Ovary (tissue), 9 donors: ENCODE results near the gene RPS10. TPM values are rescaled to one million over a fixed set of nuclear protein-coding genes. Genes with fewer than 3 reads are reported as not detected.

Source experiments
- DNase-seq, 5 donors: peaks; one replicate each; pipeline ENCODE4 v3.0.0-alpha.2; 2019 to 2020
- H3K27ac ChIP-seq, 2 donors: fragments of 200-600 bp; one replicate each; pipeline versions ENCODE4 v1.5.1 to v1.8.0; 2019 to 2022
- H3K27me3 ChIP-seq: fragments of 200-600 bp; one replicate; pipeline ENCODE4 v1.8.0; 2022
- H3K36me3 ChIP-seq: fragments of 200-600 bp; sonication (generic); one replicate; pipeline ENCODE4 v1.5.1; 2019
- H3K4me1 ChIP-seq: one replicate; pipeline ENCODE4 v1.8.1; 2013; ENCODE audit warnings: mild to moderate bottlenecking, moderate library complexity; ENCODE audit not compliant: insufficient read depth
- H3K4me3 ChIP-seq: fragments of 200-600 bp; sonication (generic); one replicate; pipeline ENCODE4 v1.5.1; 2017
- H3K9me3 ChIP-seq, 2 donors: fragments of 200-600 bp in 1 of 2; sonication (generic) in 1 of 2; one replicate each; pipeline versions ENCODE4 v1.5.1 to v1.8.1; 2013 to 2019; ENCODE audit warnings: mild to moderate bottlenecking in 1 of 2, moderate library complexity in 1 of 2
- CTCF ChIP-seq, 3 donors: fragments of 450-650 bp in 2 of 3; fragments of 200-600 bp in 1 of 3; IDR thresholded peaks; one replicate each; pipeline versions ENCODE4 v1.5.1 to v1.8.0; 2016 to 2022; ENCODE audit warnings: antibody characterized with exemption in 3 of 3, mild to moderate bottlenecking in 1 of 3
- EP300 ChIP-seq: sonication (generic); formaldehyde crosslinking; IDR thresholded peaks from one replicate; pipeline ENCODE4 v1.6.1; 2017; ENCODE audit warnings: antibody characterized with exemption
- POLR2A ChIP-seq: fragments of 450-650 bp; IDR thresholded peaks from one replicate; pipeline ENCODE4 v1.6.1; 2017; ENCODE audit warnings: antibody characterized with exemption, mild to moderate bottlenecking, moderate library complexity
- WGBS, 3 donors: extraction: QIAGEN DNeasy Blood & Tissue Kit in 1 of 3; methylation state at CpG; one replicate each; pipeline versions ENCODE4 v1.1.5 to v1.1.7; 2013 to 2017; 5-methylcytosine and 5-hydroxymethylcytosine counted together
- intact Hi-C, 4 donors: fragments of 100-400 bp; cut with DNase I; formaldehyde crosslinking; loops; one replicate each; pipeline versions ENCODE4 v1.11.0 to v1.15.1; 2022 to 2023
- polyA plus RNA-seq, 2 donors: library from polyadenylated mRNA; stranded (reverse); fragments of 200-250 nt in 1 of 2; fragments of 350-450 nt in 1 of 2; fragmentation: Illumina TruSeq in 1 of 2; extraction: RNeasy Lipid Tissue Mini Kit (QIAGEN cat#74804) in 1 of 2; gene quantifications; one replicate each; pipeline ENCODE4 v1.2.3, GENCODE V29; 2013 to 2014
- total RNA-seq, 7 donors: library from RNA; depleted of rRNA in 2 of 7; stranded (reverse); fragments of >200 nt in 2 of 7; fragmentation: NEBNext Ultra II Directional in 3 of 7; extraction: Animal tissue kit (Norgen Biotek cat#: 25700) in 3 of 7; gene quantifications; one replicate each; pipeline versions ENCODE4 v1.1.0 to v1.2.4, GENCODE V29; 2016 to 2023
- donor health status: DM: no; HTN: no; CAD: no; lungs with moderate emphysema.
- donor health status: DM: no; HTN: no; CAD: no.
- donor health status: Bipolar disorder and iron deficiency.
- donor health status: DM: yes; HTN: yes; CAD: no.
- donor health status: DM: no; HTN: no; CAD: no.
- donor health status: DM: yes; HTN: yes; CAD: no.

Gene RPS10
- total and polyA plus RNA-seq, 9 donors = 1,945 to 10,077 (median 2,497) TPM

DNA sequence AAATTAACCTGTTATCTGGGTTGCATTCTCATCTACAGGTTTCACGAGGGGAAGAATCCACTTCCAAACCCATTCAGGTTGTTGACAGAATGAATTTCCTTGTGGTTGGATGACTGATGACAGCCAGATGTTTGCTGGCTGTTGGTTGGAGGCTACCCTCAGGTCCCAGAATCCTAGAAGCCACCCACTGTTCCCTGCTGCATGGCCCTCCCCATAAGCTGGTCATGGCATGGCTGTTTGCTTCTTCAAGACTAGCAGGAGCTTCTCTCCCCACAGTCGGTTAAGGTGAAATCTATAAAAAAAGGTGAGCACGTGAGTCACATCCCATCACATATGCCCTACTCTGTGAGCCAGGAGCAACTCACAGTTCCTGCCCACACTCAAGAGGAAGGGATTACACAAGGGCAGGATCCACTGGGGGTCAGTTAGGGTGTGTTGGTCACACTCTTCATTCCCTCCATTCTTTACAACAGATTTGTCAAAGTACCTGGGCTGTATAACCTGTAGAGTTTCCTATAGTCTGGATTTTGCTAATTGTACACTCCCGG is 19.5 kb upstream of the RPS10 start:
- Histone ChIP-seq H3K4me3 (no peak overlapping the region), H3K27ac (no peak overlapping the region), H3K36me3 (no peaks in the 10 kb centered on the region), H3K4me1 (no peaks in the 10 kb centered on the region), H3K27me3 (no peaks in the 10 kb centered on the region), H3K9me3 (no peaks in the 10 kb centered on the region)
- DNase-seq = no peak
- intact Hi-C loops = no loop called here
- WGBS, 3 donors = 64 to 68% (median 66%) methylated on average over 4 of the region's 4 CpGs
- TF ChIP-seq CTCF (IDR thresholded peaks at IDR 0.05) (no peak), EP300 (no peak), POLR2A (no peak)

DNA sequence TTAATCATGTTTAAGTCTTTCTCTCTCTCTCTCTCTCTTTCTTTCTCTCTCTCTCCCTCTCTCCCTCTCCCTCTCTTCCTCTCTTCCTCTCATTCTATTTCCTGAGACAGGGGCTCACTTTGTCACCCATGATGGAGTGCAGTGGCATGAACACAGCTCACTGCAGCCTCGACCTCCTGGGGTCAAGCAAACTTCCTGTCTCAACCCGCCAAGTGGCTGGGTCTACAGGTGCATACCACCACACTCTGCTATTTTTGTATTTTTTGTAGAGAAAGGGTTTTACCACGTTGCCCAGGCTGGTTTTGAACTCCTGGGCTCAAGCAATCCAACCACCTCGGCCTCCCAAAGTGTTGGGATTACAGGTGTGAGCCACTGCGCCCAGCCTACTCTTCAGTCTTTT is 15.7 kb upstream of the RPS10 start:
- WGBS, 3 donors = 65 to 76% (median 65%) methylated on average over 5 of the region's 5 CpGs
- Histone ChIP-seq H3K4me3 (no peak overlapping the region), H3K27me3 (no peaks in the 10 kb centered on the region), H3K27ac (no peak overlapping the region), H3K36me3 (no peaks in the 10 kb centered on the region), H3K9me3 (no peaks in the 10 kb centered on the region), H3K4me1 (no peaks in the 10 kb centered on the region)
- TF ChIP-seq POLR2A (no peak), EP300 (no peak), CTCF (IDR thresholded peaks at IDR 0.05) (no peak)
- no peak for DNase-seq
- intact Hi-C loops = no loop called here

- WGBS, 3 donors = 77 to 90% (median 85%) methylated on average over 2 to 3 of the region's 3 CpGs
- no peak for DNase-seq
- intact Hi-C loops = no loop called here
- H3K4me1 ChIP-seq = no peaks in the 10 kb centered on the region
- no peak overlapping the region for H3K4me3 ChIP-seq
- TF ChIP-seq EP300 = no peak
- TF ChIP-seq POLR2A = no peak
- TF ChIP-seq CTCF (IDR thresholded peaks at IDR 0.05) = no peak
- no peaks in the 10 kb centered on the region for H3K27me3 ChIP-seq
- H3K36me3 ChIP-seq = no peaks in the 10 kb centered on the region
- no peak overlapping the region for H3K27ac ChIP-seq
- H3K9me3 ChIP-seq = no peaks in the 10 kb centered on the region
Measured at GRCh38 chr6:34439442-34439841, 13.6 kb upstream of the RPS10 start.

- Histone ChIP-seq H3K4me3 (no peak overlapping the region), H3K4me1 (no peaks in the 10 kb centered on the region), H3K36me3 (no peaks in the 10 kb centered on the region), H3K9me3 (no peaks in the 10 kb centered on the region), H3K27me3 (no peaks in the 10 kb centered on the region), H3K27ac (no peak overlapping the region)
- 57 to 61% (median 58%) methylated on average over 4 of the region's 4 CpGs for WGBS, 3 donors
- intact Hi-C loops = no loop called here
- no peak for DNase-seq
- TF ChIP-seq EP300 (no peak), CTCF (IDR thresholded peaks at IDR 0.05) (no peak), POLR2A (no peak)
Measured at GRCh38 chr6:34438705-34439104, 12.8 kb upstream of the RPS10 start.

DNA sequence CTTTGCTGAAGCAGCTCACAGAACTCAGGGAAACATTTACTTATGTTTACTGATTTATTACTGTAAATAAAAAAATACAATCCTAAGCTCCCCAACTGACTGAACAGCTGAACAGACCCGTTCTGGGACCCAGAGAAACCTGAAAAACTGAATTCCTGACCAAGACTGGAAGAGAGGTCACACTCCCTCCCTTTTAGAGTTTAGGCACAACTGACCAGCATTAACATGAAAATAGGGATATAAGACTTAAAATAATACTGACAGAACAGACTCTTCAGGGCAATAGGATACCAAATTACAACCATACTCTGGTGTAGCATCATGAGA is 11.7 kb upstream of the RPS10 start:
- TF ChIP-seq CTCF (IDR thresholded peaks at IDR 0.05) (no peak), EP300 (no peak), POLR2A (no peak)
- Histone ChIP-seq H3K4me1 (no peaks in the 10 kb centered on the region), H3K36me3 (no peaks in the 10 kb centered on the region), H3K27me3 (no peaks in the 10 kb centered on the region), H3K9me3 (no peaks in the 10 kb centered on the region), H3K4me3 (no peak overlapping the region), H3K27ac (no peak overlapping the region)
- no peak for DNase-seq
- WGBS, 3 donors = 57 to 77% (median 70%) methylated on average over 1 of the region's 1 CpG
- intact Hi-C loops = no loop called here
